HepG2 (cell line): ENCODE measurements around the gene VEZF1. TPM values are rescaled to one million over a fixed set of nuclear protein-coding genes. Genes with fewer than 3 reads are reported as not detected.
A peak's percentile ranks its signal among the peaks of the same experiment; 100 is the strongest.

Experiments used
- BHLHE40 ChIP-seq: IDR thresholded peaks from 2 replicates; pipeline ENCODE4 v1.6.1; 2011; ENCODE audit warnings: low read length, improper control_type of control experiment
- DMAP1 ChIP-seq: IDR thresholded peaks from 2 replicates; pipeline ENCODE4 v1.6.1; 2016
- HHEX ChIP-seq: IDR thresholded peaks from 2 replicates; pipeline ENCODE4 v1.6.1; 2016; ENCODE audit warnings: control low read depth
- HIC2 ChIP-seq: sonication (generic); formaldehyde crosslinking; IDR thresholded peaks from 2 replicates; pipeline ENCODE4 v1.9.0; 2022; ENCODE audit warnings: low read depth, missing genetic modification reagents
- KLF11 ChIP-seq: IDR thresholded peaks from 2 replicates; pipeline ENCODE4 v1.6.1; 2016; ENCODE audit warnings: missing compliant biosample characterization
- KLF6 ChIP-seq: IDR thresholded peaks from 2 replicates; pipeline ENCODE4 v1.8.0; 2016; ENCODE audit warnings: missing biosample characterization, missing genetic modification reagents
- KLF9 ChIP-seq: IDR thresholded peaks from 2 replicates; pipeline ENCODE4 v1.6.1; 2016; ENCODE audit warnings: low read depth
- MZF1 ChIP-seq: sonication (generic); formaldehyde crosslinking; IDR thresholded peaks from 2 replicates; pipeline ENCODE4 v1.8.1; 2023; ENCODE audit warnings: mild to moderate bottlenecking, missing genetic modification reagents, borderline replicate concordance
- NR1H2 ChIP-seq: sonication (generic); formaldehyde crosslinking; IDR thresholded peaks from 2 replicates; pipeline ENCODE4 v1.8.1; 2022; ENCODE audit warnings: low read depth, missing genetic modification reagents, borderline replicate concordance
- PBX3 ChIP-seq: sonication (generic); formaldehyde crosslinking; IDR thresholded peaks from 2 replicates; pipeline ENCODE4 v1.8.1; 2023; ENCODE audit warnings: missing genetic modification reagents, inconsistent platforms, borderline replicate concordance
- POLR2G ChIP-seq: fragments of 200-400 bp; formaldehyde crosslinking; IDR thresholded peaks from 2 replicates; pipeline ENCODE4 v1.6.1; 2018; ENCODE audit warnings: mild to moderate bottlenecking, low read depth, low read length, moderate library complexity
- PRDM4 ChIP-seq: sonication (generic); formaldehyde crosslinking; IDR thresholded peaks from 2 replicates; pipeline ENCODE4 v1.9.0; 2021; ENCODE audit warnings: missing genetic modification reagents, borderline replicate concordance
- PTBP1 ChIP-seq: fragments of 200-400 bp; formaldehyde crosslinking; IDR thresholded peaks from 2 replicates; pipeline ENCODE4 v1.6.1; 2018; ENCODE audit warnings: low read length, low read depth; ENCODE audit not compliant: poor library complexity, severe bottlenecking
- RAD51 ChIP-seq: fragments of 450-650 bp; IDR thresholded peaks from 2 replicates; pipeline ENCODE4 v1.6.1; 2016; ENCODE audit warnings: borderline replicate concordance
- SUZ12 ChIP-seq: fragments of 150-350 bp; IDR thresholded peaks from 2 replicates; pipeline ENCODE4 v1.6.1; 2014; ENCODE audit warnings: low read depth, low read length
- ZFP62 ChIP-seq: sonication (generic); formaldehyde crosslinking; IDR thresholded peaks from 2 replicates; pipeline ENCODE4 v1.4.0; 2020; ENCODE audit warnings: missing genetic modification reagents
- ZNF263 ChIP-seq: sonication (generic); formaldehyde crosslinking; IDR thresholded peaks from 2 replicates; pipeline ENCODE4 v1.4.0; 2020; ENCODE audit warnings: missing genetic modification reagents
- ZNF264 ChIP-seq: sonication (generic); formaldehyde crosslinking; IDR thresholded peaks from 2 replicates; pipeline ENCODE4 v1.4.0; 2020; ENCODE audit warnings: missing genetic modification reagents
- ZNF556 ChIP-seq: sonication (generic); formaldehyde crosslinking; IDR thresholded peaks from 2 replicates; pipeline ENCODE4 v1.4.0; 2020; ENCODE audit warnings: mild to moderate bottlenecking, missing genetic modification reagents, borderline replicate concordance
- ZNF557 ChIP-seq: sonication (generic); formaldehyde crosslinking; IDR thresholded peaks from 2 replicates; pipeline ENCODE4 v1.4.0; 2020; ENCODE audit warnings: missing genetic modification reagents
- ZNF562 ChIP-seq: sonication (generic); formaldehyde crosslinking; IDR thresholded peaks from 2 replicates; pipeline ENCODE4 v1.8.0; 2022; ENCODE audit warnings: missing genetic modification reagents, borderline replicate concordance
- ZNF607 ChIP-seq: sonication (generic); formaldehyde crosslinking; IDR thresholded peaks from 2 replicates; pipeline ENCODE4 v1.5.1; 2020; ENCODE audit warnings: missing genetic modification reagents, mild to moderate bottlenecking, borderline replicate concordance
- ZNF749 ChIP-seq: sonication (generic); formaldehyde crosslinking; IDR thresholded peaks from 2 replicates; pipeline ENCODE4 v1.8.0; 2022; ENCODE audit warnings: mild to moderate bottlenecking, missing genetic modification reagents, moderate library complexity, borderline replicate concordance
- ZNF766 ChIP-seq: sonication (generic); formaldehyde crosslinking; IDR thresholded peaks from 2 replicates; pipeline ENCODE4 v1.5.0; 2020; ENCODE audit warnings: missing genetic modification reagents, borderline replicate concordance
- ZNF792 ChIP-seq: IDR thresholded peaks from 2 replicates; pipeline ENCODE4 v1.6.1; 2016
- polyA plus RNA-seq, 8 experiments: library from polyadenylated mRNA; depleted of rRNA in 3 of 8; stranded (reverse) in 7 of 8; unstranded in 1 of 8; fragments of >200 nt; fragmentation: Illumina TruSeq in 4 of 8; extraction: Trizol in 4 of 8; gene quantifications; 2 replicates each; pipeline versions ENCODE4 v1.2.1 to v1.2.3, GENCODE V29; 2011 to 2016; ENCODE audit warnings: low read depth in 4 of 8, missing spikeins in 1 of 8, mixed read lengths in 1 of 8; ENCODE audit not compliant: insufficient read depth in 1 of 8
- total RNA-seq, 5 experiments: library from RNA; depleted of rRNA; stranded (reverse); fragments of >200 nt; fragmentation: Illumina TruSeq; extraction: Trizol; gene quantifications; 2 replicates each; pipeline ENCODE4 v1.2.3, GENCODE V29; 2016; ENCODE audit warnings: low read depth in 1 of 5

VEZF1 gene
- total and polyA plus RNA-seq, 2 of the 13 experiments (the other 11 are each of a cell fraction or from before 2014, with no cell fraction given): 45.9 to 49.7 TPM

GRCh38 chr17:57987581-57988300 is at the start of gene VEZF1 (continued):
- TF ChIP-seq ZFP62: no peak
- no peak for TF ChIP-seq ZNF556 (CRISPR knock-in tag)
- no peak for TF ChIP-seq ZNF562 (CRISPR knock-in tag)
- TF ChIP-seq BHLHE40: no peak
- TF ChIP-seq KLF6 (CRISPR knock-in tag): peak; percentile 71; the same call in 1 of the 2 replicates
- TF ChIP-seq ZNF766 (CRISPR knock-in tag): no peak
- TF ChIP-seq HHEX (CRISPR knock-in tag): no peak
- no peak for TF ChIP-seq ZNF607 (CRISPR knock-in tag)
- no peak for TF ChIP-seq SUZ12
- TF ChIP-seq KLF11 (CRISPR knock-in tag): no peak
- no peak for TF ChIP-seq KLF9 (CRISPR knock-in tag)
- no peak for TF ChIP-seq RAD51
- peak; percentile 45 for TF ChIP-seq POLR2G
- TF ChIP-seq MZF1: no peak
- no peak for TF ChIP-seq PTBP1
- TF ChIP-seq ZNF263 (CRISPR knock-in tag): peak; percentile 59; the same call in 1 of the 2 replicates
- peak; percentile 81 for TF ChIP-seq PBX3
- peak; percentile 73; the same call in 1 of the 2 replicates for TF ChIP-seq ZNF264 (CRISPR knock-in tag)
- TF ChIP-seq ZNF792 (CRISPR knock-in tag): no peak; the same call in 1 of the 2 replicates
- TF ChIP-seq ZNF749 (CRISPR knock-in tag): 0 out of 2 replicates have a peak, but pooled peaks have one; percentile 28
- no peak; the same call in 1 of the 2 replicates for TF ChIP-seq DMAP1 (CRISPR knock-in tag)
- TF ChIP-seq HIC2 (CRISPR knock-in tag): 0 out of 2 replicates have a peak, but pooled peaks have one; percentile 20
- peak; percentile 47; the same call in 1 of the 2 replicates for TF ChIP-seq ZNF557 (CRISPR knock-in tag)
- TF ChIP-seq PRDM4 (CRISPR knock-in tag): no peak
- TF ChIP-seq NR1H2 (CRISPR knock-in tag): no peak
